GM18868 (cell line): ENCODE measurements around the gene CCDC81.
A peak's percentile ranks its signal among the peaks of the same experiment; 100 is the strongest.
"Not testable (repeated sequence)": the region's sequence is repeated elsewhere in the genome, so short reads cannot be mapped to it uniquely, and the experiment has no call there.

Experiments
- ATAC-seq: cut with Tn5 transposase; IDR thresholded peaks from one replicate; pipeline ENCODE4 v1.9.1; 2021; ENCODE audit warnings: mild to moderate bottlenecking, moderate library complexity; ENCODE audit not compliant: unreplicated experiment

The CCDC81 gene

DNA sequence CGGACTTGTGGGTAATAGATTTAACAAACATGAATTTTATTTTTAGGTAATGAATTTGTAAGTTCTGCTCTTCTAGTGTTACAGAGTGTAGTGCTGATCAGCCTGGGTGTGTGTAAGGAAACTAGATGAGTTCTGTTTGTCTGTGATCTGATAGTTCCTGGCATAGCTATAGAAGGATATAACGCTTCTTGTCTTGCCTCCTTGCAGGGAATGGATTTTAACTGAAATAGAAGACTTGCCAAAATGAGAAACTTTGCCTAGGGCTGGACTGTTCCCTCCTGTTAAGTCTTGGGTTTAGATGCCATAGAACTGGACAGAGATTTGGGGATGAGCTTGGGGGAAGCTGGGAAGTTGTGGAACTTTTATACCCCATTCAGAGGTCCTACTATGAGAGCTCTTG is 11.6 kb downstream of the CCDC81 start:
- no peak for ATAC-seq

DNA sequence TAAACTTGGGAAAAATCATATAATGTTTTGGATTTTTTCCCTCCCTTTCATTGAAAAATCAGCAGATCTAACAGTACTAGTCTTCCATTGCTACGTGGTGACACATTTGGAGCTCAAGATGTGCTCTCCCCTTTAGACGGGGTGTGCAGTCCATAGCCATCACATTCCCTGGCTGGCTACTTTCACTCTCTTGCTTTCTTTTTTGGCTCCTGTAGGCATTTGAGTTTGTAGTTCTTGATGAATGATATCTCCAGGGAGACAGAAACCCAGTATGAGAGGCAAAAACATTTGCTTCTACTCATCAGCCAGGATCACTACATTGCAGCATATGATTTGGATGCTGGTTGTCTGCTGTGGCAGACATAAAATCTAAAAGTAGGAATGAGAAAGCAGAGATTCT is 12.1 kb downstream of the CCDC81 start:
- ATAC-seq = no peak

DNA sequence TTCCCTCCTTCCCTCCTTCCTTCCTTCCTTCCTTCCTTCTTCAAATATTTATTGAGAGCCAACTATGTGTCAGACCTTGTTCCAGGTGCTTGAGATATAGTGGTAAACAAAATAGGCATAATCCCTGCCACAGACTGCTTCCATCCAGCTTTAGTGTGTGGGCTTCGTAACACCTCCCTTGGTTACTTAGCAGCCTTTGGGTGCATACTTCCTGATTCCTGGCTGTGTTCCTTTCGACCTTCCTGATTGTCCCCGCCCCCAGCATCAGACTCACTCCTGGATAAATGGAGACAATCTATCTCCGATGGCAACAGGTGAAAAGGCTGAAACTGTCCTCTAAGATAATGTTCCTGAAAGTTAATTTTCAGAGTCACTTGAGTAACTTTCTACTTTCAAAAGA is 13.5 kb downstream of the CCDC81 start:
- no peak for ATAC-seq

DNA sequence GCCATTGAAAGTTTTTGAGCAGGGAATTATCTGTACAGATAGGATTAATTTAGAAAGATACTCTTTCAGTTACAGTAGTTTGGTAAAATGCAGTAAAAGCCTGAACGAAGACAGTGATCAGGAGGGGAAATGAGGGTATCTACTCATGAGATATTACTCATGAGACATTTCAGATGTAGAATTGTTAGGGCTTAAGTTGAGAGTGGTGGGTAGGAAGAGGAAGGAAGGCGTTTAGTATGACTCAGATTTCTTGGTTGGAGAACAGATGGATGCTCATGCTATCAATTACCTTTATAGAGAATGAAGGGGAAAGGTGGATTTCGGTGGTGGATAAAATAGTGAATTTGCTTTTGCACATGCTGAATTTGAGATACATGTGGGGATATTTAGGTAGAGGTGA is 15.8 kb downstream of the CCDC81 start:
- ATAC-seq = no peak

DNA sequence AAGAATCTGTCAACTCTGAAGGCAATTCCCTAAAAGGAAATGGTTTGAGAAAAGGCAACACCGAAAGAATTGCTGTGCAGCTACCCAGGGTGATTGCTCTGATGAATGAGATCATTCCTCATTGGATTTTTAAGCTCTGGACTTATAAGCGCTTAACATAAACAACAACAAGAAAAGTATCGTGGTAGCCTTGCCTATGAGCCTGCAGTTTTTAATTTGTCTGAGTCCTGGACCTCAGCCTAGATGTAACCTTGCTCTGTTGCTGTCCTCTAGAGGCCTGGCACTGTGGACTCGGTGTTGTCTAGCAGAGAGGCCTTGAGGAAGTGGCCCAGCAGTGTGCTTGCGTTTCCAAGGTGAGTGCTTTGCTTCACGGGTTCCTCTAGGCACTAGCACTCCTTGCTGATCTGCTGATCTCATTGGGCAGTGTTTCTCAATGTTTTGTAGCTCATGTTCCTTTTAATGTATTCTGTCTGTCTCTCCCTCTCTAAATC is 20.4 kb downstream of the CCDC81 start:
- no peak for ATAC-seq

DNA sequence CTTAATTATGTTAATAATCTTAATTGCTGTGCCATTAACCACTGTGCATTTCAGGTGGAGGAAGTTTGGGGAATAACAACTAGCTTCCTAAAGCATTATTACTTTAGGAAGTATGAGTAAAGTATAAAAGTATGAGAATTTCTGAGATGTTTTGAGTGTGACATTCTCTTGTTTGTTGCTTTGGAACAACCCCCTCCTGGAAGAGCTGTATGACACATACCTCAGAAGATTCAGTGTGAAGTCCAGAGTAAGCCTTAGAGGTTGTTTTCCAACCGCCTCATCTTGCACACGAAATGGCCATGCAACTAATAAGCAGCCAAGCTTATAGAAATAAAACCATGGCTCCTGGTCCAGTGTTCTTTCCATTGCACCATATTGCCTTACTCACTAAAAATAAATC is 21.7 kb downstream of the CCDC81 start:
- no peak for ATAC-seq

DNA sequence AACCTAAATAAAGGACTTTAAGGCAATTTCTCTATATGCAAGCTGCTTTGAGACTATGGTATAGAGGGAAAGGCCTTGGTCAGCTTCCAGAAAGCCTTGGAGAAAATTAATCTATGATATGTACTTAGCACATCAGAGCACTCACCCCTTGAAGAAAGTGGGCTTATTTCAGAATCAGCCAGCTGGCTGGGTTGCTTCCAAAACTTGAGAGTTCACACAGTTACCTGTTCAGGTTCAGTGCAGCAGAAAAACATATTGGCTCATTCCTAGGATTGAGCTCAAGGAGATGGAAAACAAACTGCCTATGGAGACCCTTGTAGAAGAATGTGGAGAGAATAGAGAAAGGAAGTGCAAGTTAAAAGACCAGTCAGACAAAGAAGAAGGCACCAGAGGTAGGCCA is 22.7 kb downstream of the CCDC81 start:
- no peak for ATAC-seq

DNA sequence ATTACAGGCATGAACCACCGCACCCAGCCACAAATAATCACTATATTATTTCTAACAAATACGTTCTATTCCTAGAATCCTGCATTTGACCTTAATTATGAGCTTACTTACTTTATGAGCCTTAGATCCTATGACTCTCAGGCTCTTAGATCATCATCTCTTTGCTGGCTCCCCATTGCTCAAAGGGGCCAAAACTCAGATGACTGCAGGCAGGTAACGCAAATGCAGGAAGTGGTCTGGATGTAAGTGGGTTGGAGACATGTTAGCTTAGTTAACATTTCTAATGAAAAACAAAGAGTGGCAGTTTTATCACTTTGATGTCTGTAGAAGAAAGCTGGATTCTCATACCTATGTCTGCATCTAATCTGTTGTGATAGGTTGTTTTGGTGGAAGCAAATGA is 23.4 kb downstream of the CCDC81 start:
- no peak for ATAC-seq

DNA sequence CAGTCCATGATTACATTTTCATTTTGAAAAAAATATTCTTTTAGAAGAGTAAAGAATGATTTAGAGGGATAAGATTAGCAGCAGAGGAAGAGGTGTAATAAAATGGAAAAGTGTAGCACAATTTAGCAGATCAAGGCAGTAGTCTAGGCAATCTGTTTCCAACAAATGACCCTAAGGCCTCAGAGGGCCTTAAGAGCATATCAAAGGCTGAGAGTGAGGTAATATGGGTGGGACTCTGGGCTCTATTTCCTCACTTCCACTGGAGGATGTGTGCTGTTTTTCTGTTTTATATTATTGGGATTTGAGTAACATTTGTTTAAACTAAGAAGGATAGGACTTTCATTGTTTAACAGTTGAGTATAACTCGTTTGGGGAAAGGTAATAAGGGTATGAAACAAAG is 28.8 kb downstream of the CCDC81 start:
- ATAC-seq = no peak

DNA sequence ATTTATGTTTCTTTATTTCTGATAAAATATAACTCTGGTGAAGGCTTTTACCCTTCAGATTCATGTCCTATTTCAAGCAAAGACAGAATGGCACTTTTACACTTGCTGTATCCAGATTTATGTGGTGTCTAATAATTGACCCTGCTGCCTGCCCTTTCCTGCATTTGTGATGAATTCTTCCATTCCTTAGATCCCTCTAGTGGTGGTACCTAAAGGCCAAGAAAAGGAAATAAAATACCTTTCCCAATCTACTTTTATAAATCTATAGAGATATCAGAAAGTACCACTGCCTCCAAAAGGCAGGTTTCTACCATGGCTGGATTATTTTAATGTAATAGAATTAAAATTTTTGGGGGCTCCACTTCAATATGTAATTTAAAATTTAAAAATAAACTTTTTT is 34.2 kb downstream of the CCDC81 start:
- ATAC-seq = no peak

DNA sequence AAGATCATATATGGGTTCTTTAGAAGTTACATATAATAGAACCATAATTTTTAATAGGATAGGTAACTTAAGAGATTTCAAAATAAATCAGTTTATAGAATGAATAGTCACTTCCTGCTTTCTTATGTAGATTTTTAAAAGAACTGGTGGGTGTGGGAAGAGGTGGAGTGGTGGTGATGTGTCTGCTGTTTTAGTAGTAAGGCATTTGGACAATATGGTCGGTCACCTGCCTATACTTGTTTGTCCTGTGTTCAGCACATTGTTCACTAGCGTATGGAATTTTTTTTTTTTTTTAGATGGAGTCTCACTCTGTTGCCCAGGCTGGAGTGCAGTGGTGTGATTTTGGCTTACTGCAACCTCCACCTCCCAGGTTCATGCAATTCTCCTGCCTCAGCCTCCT is 39.3 kb downstream of the CCDC81 start:
- ATAC-seq = no peak

DNA sequence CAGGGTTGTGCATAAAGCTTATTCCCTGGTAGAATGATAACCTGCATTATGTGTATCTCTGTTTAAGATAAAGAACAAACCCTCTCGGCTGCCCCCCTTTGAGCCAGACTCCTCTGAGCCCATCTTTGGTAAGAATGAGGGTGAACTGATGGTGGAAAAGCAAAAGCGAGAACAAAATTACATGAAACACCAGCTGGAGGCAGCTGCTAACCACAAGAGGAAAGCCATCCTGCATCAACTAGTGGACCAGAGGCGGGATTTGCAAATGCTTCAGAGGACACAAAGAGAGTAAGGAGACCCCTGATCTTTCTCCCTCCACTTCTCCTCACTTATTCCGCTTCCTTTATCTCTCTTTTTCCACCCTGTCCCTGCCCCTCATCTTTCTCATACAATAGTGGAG is 40.3 kb downstream of the CCDC81 start:
- no peak for ATAC-seq

DNA sequence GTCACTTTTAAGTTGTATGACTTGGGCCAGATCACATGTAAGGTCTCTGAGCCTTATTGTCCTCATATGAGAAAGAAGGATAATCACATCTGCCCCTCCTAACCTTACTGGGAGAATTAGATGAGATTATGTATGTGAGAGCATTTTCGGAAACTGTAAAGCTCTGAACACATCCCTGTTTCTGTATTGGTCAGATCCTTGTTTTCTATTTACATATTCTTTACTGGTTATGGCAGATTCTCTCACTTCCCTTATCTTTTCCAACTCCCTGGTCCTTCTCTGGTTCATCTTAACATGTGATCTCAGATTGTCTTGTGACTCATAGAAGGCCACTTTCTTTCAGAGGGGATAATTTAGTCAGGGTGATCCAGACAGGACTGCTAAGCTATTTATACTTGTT is 41.8 kb downstream of the CCDC81 start:
- ATAC-seq = no peak

DNA sequence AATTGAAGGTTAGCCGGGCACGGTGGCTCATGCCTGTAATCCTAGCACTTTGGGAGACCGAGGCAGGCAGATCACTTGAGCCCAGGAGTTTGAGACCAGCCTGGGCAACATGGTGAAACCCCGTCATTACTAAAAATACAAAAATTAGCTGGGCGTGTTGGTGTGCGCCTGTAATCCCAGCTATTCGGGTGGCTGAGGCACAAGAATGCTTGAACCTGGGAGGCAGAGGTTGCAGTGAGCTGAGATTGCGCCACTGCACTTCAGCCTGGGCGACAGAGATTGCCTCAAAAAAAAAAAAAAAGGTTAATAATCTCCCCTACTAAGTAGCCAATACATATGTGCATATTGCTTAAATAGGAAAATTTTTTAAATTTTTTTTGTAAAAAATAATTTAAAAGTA is 42.3 kb downstream of the CCDC81 start:
- not testable (repeated sequence) for ATAC-seq

DNA sequence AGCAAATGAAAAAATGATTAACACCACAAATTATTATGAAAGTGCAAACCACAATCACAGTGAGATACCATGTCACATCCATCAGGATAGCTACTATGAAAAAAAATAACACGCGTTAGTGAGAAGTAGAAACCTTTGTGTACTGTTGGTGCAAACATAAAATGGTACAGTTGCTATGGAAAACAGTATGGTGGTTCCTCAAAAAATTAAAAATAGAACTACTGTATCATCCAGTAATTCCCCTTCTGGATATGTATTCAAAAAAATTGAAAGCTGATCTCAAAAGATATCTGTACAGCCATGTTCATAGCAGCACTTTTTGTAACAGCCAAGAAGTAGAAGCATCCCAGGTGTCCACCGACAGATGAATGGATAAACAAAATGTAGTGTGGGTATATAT is 43.4 kb downstream of the CCDC81 start:
- ATAC-seq = no peak

DNA sequence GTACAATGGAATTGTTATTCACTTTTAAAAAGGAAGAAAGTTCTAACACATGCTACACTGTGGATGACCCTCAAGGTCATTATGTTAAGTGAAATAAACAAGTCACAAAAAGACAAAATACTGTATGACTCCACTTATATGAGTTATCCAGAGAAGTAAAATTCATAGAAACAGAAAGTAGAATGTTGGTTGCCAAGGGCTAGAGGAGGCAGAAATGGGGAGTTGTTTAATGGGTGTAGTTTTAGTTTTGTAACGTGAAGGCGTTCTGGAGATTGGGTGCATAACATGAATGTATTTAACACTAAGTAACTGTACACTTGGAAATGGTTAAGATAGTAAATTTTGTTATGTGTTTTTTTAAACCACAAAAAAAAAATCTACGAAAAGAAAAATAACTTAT is 43.8 kb downstream of the CCDC81 start:
- ATAC-seq = no peak

DNA sequence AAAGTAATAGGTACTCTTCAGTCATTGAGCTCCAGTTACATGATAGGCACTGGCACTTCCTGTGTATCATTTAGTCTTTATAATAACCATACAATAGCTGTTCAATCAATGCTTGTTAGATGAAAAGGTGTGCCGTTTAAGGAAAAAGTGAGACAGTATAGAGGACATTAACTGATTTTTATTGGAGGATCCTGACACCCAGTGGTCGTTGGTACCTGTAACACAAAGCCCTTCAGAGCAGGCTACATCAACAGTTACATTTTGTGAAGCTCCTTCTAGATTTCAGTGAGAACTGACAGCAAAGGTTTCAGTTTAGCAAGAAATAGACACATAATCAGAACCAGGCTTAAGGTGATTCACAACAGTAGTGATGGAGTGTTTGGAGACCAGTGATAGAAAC is 44.2 kb downstream of the CCDC81 start:
- ATAC-seq = peak; percentile 45

DNA sequence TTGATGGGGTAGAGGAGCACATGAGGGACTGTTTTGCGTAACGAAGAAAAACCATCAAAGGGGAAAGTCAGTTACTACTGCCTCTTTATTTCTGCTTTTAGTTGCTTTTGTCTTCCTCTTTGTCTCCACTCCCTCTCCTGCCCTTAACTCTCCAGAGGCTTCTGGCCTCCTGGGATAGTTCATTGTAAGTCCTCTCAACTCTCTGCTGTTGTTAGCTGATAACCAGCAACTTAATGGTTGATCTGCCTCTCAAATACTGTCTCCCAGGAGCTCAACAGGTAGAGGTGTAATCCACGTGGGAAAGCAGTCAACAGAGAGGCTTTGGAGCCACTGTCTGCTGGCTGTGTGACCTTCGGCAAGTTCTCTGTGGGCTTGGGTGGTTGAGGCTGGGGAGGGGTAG is 47.3 kb downstream of the CCDC81 start:
- no peak for ATAC-seq

DNA sequence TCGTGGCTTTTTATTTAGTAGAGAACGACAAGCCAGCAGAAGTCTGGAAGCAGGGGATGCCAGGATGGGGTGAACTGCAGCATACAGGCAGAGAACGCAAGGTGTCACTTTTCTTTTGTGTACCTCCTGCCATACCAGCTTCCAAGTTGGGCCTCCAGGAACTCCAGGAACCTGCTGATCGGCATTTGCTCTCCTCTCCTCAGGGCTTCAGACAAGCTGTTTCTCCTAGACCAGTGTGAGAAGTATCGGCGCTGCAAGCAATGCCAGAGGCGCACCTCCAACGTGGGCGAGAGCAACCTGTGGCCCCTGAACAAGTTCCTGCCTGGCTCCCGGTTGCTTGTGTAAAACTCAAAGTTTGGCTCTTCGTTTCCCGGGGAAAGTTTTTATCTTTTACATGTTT is 47.7 kb downstream of the CCDC81 start:
- no peak for ATAC-seq

DNA sequence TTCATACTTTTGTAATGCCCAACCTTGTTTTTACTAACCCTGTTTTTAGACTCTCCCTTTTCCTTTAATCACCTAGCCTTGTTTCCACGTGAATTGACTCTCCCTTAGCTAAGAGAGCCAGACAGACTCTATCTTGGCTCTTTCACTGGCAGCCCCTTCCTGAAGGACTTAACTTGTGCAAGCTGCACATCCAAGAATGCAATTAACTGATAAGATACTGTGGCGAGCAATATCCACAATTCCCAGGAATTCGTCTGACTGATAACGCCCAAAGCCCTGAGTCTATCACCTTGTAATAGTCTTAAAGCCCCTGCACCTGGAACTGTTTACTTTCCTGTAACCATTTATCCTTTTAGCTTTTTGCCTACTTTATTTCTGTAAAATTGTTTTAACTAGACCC is 48.8 kb downstream of the CCDC81 start:
- not testable (repeated sequence) for ATAC-seq

DNA sequence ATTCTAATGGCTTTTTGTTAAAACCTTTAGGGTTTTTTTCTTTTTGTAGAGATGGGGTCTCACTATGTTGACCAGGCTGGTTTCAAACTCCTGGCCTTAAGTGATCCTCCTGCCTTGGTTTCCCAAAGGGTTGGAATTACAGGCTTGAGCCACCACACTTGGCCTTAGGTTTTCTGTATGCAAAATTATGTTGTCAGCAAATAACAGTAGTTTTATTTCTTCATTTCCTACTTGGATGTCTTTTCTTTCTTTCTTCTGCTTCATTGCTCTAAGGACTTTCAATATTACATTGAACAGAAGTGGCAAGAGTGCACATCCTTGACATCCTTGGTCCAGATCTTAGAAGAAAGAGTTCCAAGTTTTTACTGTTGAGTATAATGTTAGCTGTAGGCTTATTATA is 52.8 kb downstream of the CCDC81 start:
- ATAC-seq = no peak

DNA sequence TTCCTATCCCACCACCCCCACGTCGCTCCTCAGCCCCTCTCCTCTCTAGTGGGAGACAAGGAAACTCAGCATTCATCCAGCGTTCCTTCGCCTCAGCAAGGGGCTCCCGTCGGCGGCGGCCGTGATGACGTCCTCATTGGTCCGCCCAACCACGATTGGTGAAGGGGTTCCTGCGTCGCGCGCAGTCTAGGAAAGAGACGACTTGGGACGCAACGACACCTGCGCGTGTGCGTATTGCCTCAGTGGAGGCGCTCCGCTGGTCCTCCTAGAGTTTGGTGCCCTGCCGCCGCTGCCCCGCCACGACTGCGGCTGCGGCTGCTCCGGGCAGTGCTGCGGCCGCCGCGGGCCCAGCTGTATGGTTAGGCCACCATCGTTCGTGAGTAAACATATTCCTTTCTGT is 56.6 kb downstream of the CCDC81 start:
- ATAC-seq = no peak

DNA sequence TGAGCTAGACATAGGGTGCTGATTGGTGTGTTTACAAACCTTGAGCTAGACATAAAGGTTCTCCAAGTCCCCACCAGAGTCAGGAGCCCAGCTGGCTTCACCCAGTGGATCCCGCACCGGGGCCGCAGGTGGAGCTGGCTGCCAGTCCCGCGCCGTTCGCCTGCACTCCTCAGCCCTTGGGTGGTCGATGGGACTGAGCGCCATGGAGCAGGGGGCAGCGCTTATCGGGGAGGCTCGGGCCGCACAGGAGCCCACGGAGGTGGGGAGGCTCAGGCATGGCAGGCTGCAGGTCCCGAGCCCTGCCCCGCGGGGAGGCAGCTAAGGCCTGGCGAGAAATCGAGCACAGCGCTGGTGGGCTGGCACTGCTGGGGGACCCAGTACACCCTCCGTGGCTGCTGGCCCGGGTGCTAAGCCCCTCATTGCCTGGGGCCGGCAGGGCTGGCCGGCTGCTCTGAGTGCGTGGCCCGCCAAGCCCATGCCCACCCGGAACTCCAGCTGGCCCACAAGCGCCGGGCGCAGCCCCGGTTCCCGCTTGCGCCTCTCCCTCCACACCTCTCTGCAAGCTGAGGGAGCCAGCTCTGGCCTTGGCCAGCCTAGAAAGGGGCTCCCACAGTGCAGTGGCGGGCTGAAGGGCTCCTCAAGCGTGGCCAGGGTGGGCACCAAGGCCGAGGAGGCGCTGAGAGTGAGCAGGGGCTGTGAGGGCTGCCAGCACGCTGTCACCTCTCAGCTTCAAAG is 58.8 kb downstream of the CCDC81 start:
- ATAC-seq = not testable (repeated sequence)
